NCI-H2196 treated with DMSO at 0.1 percent for 48 hours (cell line): ENCODE results near the gene CTAGE4.
"Not testable (repeated sequence)": the region's sequence is repeated elsewhere in the genome, so short reads cannot be mapped to it uniquely, and the experiment has no call there.

Experiments
- DNase-seq: peaks from one replicate; lab custom pipeline; 2025; ENCODE audit not compliant: unreplicated experiment; lab: John Stamatoyannopoulos, UW

CTAGE4 gene

GRCh38 chr7:144183166-144183565 lies at the start of gene CTAGE4:
TSS of gene CTAGE4 (plus strand) at chr7:144183466. CDS start at chr7:144183504, 38 bp downstream.
- not testable (repeated sequence) for DNase-seq

- DNase-seq = no peak
Measured at GRCh38 chr7:144134116-144134515, 49.1 kb upstream of the CTAGE4 start.

- no peak for DNase-seq
Measured at GRCh38 chr7:144137501-144137900, 45.8 kb upstream of the CTAGE4 start.

GRCh38 chr7:144142187-144142586 lies 41.1 kb upstream of the CTAGE4 start:
- DNase-seq = no peak

GRCh38 chr7:144144426-144144825 lies 38.8 kb upstream of the CTAGE4 start:
- DNase-seq = no peak

- DNase-seq = no peak
Measured at GRCh38 chr7:144148224-144148827, 34.9 kb upstream of the CTAGE4 start.

- no peak for DNase-seq
Measured at GRCh38 chr7:144158861-144159260, 24.4 kb upstream of the CTAGE4 start.

- DNase-seq = no peak
Measured at GRCh38 chr7:144164784-144165183, 18.5 kb upstream of the CTAGE4 start.

GRCh38 chr7:144171594-144172350 lies 11.5 kb upstream of the CTAGE4 start:
- not testable (repeated sequence) for DNase-seq

GRCh38 chr7:144174613-144175012 lies 8.7 kb upstream of the CTAGE4 start:
- no peak for DNase-seq

- DNase-seq = not testable (repeated sequence)
Measured at GRCh38 chr7:144178380-144179164, 4.7 kb upstream of the CTAGE4 start.

- not testable (repeated sequence) for DNase-seq
Measured at GRCh38 chr7:144179165-144179479, 4.1 kb upstream of the CTAGE4 start.

GRCh38 chr7:144187848-144188247 lies 4.6 kb downstream of the CTAGE4 start:
- DNase-seq = not testable (repeated sequence)

- DNase-seq = not testable (repeated sequence)
Measured at GRCh38 chr7:144188578-144189171, 5.4 kb downstream of the CTAGE4 start.

GRCh38 chr7:144193782-144194181 lies 10.5 kb downstream of the CTAGE4 start:
- not testable (repeated sequence) for DNase-seq

GRCh38 chr7:144194453-144194852 lies 11.2 kb downstream of the CTAGE4 start:
- DNase-seq = not testable (repeated sequence)

GRCh38 chr7:144195212-144195872 lies 12.1 kb downstream of the CTAGE4 start, which contains the start of gene ARHGEF35:
TSS of gene ARHGEF35 (minus strand) at chr7:144195833. CDS start at chr7:144188383, 7,450 bp downstream.
- DNase-seq = not testable (repeated sequence)

GRCh38 chr7:144198934-144199333 lies 15.7 kb downstream of the CTAGE4 start:
- DNase-seq = not testable (repeated sequence)

GRCh38 chr7:144201978-144202377 lies 18.7 kb downstream of the CTAGE4 start:
- not testable (repeated sequence) for DNase-seq

- not testable (repeated sequence) for DNase-seq
Measured at GRCh38 chr7:144203086-144203485, 19.8 kb downstream of the CTAGE4 start.

- not testable (repeated sequence) for DNase-seq
Measured at GRCh38 chr7:144205306-144205705, 22.0 kb downstream of the CTAGE4 start.
